Sigmoid colon (tissue), 4 donors: Measurements from ENCODE around the gene NPAS2.

Experiments used
- EP300 ChIP-seq, 4 donors: sonication (generic); formaldehyde crosslinking; IDR thresholded peaks; one replicate each; pipeline ENCODE4 v1.6.1; 2017; ENCODE audit warnings: antibody characterized with exemption in 4 of 4
- POLR2A ChIP-seq, 2 donors: fragments of 450-650 bp; IDR thresholded peaks; one replicate each; pipeline ENCODE4 v1.6.1; 2016; ENCODE audit warnings: antibody characterized with exemption in 2 of 2, mild to moderate bottlenecking in 2 of 2, moderate library complexity in 2 of 2
- POLR2AphosphoS5 ChIP-seq, 4 donors: sonication (generic); formaldehyde crosslinking; IDR thresholded peaks; one replicate each; pipeline ENCODE4 v1.6.1; 2017; ENCODE audit warnings: antibody characterized with exemption in 4 of 4
- TF ChIP-seq, protein P1 (sequence below), 4 experiments: fragments of 450-650 bp in 3 of 4; fragments of 200-600 bp in 1 of 4; IDR thresholded peaks; one replicate each; pipeline ENCODE4 v1.5.1; 2016 to 2019; ENCODE audit warnings: antibody characterized with exemption in 4 of 4, mild to moderate bottlenecking in 3 of 4, moderate library complexity in 2 of 4

DNA sequence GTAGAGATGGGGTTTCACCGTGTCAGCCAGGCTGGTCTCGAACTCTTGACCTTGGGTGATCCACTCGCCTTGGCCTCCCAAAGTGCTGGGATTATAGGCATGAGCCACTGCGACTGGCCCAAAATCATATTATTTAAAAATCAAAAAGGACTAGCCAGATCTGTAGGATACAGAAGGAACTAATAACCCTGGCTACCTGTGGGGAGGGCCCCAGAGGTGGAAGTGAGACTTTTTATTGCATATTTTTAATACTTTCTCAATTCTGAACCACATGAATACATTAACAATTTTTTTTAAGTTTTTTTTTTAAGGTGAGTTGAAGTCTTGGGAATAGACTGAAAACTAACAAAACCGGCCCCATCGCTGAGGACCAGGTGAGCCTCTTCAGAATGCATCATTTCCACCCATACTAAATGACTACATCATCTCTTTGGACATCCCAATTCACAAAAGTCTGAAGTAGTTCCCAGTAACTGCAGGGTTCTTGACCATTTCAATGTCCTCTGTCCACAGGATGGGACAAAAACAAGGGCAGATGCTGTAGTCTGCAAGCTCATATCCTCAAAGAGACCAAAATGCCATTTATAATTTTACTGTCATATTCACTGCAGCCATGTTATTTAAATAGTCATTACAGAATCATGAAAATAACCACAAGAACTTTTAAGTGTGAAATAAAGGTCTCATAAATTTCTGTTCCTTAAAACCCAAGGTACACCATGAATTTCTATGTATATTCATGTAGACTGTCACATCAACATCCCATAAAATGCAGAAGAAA is 203.6 kb downstream of the NPAS2 start:
- TF ChIP-seq, protein P1, sequence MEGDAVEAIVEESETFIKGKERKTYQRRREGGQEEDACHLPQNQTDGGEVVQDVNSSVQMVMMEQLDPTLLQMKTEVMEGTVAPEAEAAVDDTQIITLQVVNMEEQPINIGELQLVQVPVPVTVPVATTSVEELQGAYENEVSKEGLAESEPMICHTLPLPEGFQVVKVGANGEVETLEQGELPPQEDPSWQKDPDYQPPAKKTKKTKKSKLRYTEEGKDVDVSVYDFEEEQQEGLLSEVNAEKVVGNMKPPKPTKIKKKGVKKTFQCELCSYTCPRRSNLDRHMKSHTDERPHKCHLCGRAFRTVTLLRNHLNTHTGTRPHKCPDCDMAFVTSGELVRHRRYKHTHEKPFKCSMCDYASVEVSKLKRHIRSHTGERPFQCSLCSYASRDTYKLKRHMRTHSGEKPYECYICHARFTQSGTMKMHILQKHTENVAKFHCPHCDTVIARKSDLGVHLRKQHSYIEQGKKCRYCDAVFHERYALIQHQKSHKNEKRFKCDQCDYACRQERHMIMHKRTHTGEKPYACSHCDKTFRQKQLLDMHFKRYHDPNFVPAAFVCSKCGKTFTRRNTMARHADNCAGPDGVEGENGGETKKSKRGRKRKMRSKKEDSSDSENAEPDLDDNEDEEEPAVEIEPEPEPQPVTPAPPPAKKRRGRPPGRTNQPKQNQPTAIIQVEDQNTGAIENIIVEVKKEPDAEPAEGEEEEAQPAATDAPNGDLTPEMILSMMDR (IDR thresholded peaks at IDR 0.05), result no peak
- TF ChIP-seq EP300 (IDR thresholded peaks at IDR 0.05) (no peak), POLR2A (IDR thresholded peaks at IDR 0.05) (no peak), POLR2AphosphoS5 (IDR thresholded peaks at IDR 0.05) (no peak)
